Left lung (tissue), 14 donors: Measurements from ENCODE around the gene FUT6. TPM values are rescaled to one million over a fixed set of nuclear protein-coding genes. Genes with fewer than 3 reads are reported as not detected.
"Not testable (repeated sequence)": the region's sequence is repeated elsewhere in the genome, so short reads cannot be mapped to it uniquely, and the experiment has no call there.

ENCODE experiments used
- ATAC-seq: fragments of 200-7000 bp; cut with Tn5 transposase; one replicate; pipeline ENCODE4 v1.9.1; 2020; ENCODE audit warnings: moderate library complexity
- DNase-seq, 4 donors: peaks; one replicate each; pipeline ENCODE4 v3.0.0-alpha.2; 2013 to 2020
- H3K27ac ChIP-seq, 2 donors: fragments of 200-600 bp; sonication (generic) in 1 of 2; one replicate each; pipeline versions ENCODE4 v1.5.0 to v1.8.0; 2020 to 2021
- H3K27me3 ChIP-seq, 2 donors: fragments of 200-600 bp; sonication (generic) in 1 of 2; one replicate each; pipeline versions ENCODE4 v1.5.0 to v1.8.0; 2020 to 2021
- H3K36me3 ChIP-seq, 2 donors: fragments of 200-600 bp; sonication (generic) in 1 of 2; one replicate each; pipeline versions ENCODE4 v1.5.0 to v1.8.0; 2020 to 2021
- H3K4me1 ChIP-seq, 2 donors: fragments of 200-600 bp; one replicate each; pipeline ENCODE4 v1.8.0; 2021
- H3K4me3 ChIP-seq, 2 donors: fragments of 200-600 bp; sonication (generic) in 1 of 2; one replicate each; pipeline versions ENCODE4 v1.5.0 to v1.8.0; 2020 to 2021; ENCODE audit warnings: mild to moderate bottlenecking in 1 of 2
- H3K9me3 ChIP-seq, 2 donors: fragments of 200-600 bp; sonication (generic) in 1 of 2; one replicate each; pipeline versions ENCODE4 v1.5.0 to v1.8.0; 2020 to 2021
- CTCF ChIP-seq, 2 donors: fragments of 200-600 bp; sonication (generic) in 1 of 2; IDR thresholded peaks; one replicate each; pipeline versions ENCODE4 v1.5.0 to v1.8.0; 2021; ENCODE audit warnings: antibody characterized with exemption in 2 of 2
- intact Hi-C, 2 donors: fragments of 100-400 bp; cut with DNase I; formaldehyde crosslinking; loops; one replicate each; pipeline versions ENCODE4 v1.11.2 to v1.14.2; 2022
- long read RNA-seq, 12 donors: library from polyadenylated mRNA in 2 of 12; unstranded in 2 of 12; transcript quantifications; one replicate each; pipeline ENCODE4 v2.0.0 and lab custom pipeline, GENCODE V29; 2019 to 2026
- polyA plus RNA-seq, 6 donors: library from polyadenylated mRNA; unstranded; fragments of 120-200 nt; gene quantifications; one replicate each; pipeline ENCODE4 v1.2.1, GENCODE V29; 2013; ENCODE audit not compliant: insufficient read length in 6 of 6
- total RNA-seq, 2 donors: library from RNA; stranded (reverse); fragmentation: NEBNext Ultra II Directional; extraction: Animal tissue kit (Norgen Biotek cat#: 25700); gene quantifications; one replicate each; pipeline ENCODE4 v1.2.1, GENCODE V29; 2021
- donor health status: DM: no; HTN: yes; CAD: no.
- donor health status: DM: no; HTN: no; CAD: no.

The FUT6 gene, protein sequence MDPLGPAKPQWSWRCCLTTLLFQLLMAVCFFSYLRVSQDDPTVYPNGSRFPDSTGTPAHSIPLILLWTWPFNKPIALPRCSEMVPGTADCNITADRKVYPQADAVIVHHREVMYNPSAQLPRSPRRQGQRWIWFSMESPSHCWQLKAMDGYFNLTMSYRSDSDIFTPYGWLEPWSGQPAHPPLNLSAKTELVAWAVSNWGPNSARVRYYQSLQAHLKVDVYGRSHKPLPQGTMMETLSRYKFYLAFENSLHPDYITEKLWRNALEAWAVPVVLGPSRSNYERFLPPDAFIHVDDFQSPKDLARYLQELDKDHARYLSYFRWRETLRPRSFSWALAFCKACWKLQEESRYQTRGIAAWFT
- total RNA-seq (under 1 TPM; 0.32 to 0.73 TPM), polyA plus RNA-seq (under 1 TPM; 0.52 to 0.87 (median 0.70) TPM)
- long read RNA-seq, donor 1: 0 reads
- long read RNA-seq, donor 2: 0 reads
- long read RNA-seq, donor 3: 0 reads
- long read RNA-seq, donor 4: 0 reads
- long read RNA-seq, donor 5: 0 reads
- long read RNA-seq, donor 6: 0 reads
- long read RNA-seq, donor 7: 0 reads
- long read RNA-seq, donor 8, partial matches to known transcripts: 0 of 1 reads
- long read RNA-seq, donor 8, other reads (novel, unspliced or antisense): 0 of 1 reads
- long read RNA-seq, donor 9: 0 reads
- long read RNA-seq, donor 10: 0 reads
- long read RNA-seq, donor 11: 0 reads
- long read RNA-seq, donor 12: 0 reads

DNA sequence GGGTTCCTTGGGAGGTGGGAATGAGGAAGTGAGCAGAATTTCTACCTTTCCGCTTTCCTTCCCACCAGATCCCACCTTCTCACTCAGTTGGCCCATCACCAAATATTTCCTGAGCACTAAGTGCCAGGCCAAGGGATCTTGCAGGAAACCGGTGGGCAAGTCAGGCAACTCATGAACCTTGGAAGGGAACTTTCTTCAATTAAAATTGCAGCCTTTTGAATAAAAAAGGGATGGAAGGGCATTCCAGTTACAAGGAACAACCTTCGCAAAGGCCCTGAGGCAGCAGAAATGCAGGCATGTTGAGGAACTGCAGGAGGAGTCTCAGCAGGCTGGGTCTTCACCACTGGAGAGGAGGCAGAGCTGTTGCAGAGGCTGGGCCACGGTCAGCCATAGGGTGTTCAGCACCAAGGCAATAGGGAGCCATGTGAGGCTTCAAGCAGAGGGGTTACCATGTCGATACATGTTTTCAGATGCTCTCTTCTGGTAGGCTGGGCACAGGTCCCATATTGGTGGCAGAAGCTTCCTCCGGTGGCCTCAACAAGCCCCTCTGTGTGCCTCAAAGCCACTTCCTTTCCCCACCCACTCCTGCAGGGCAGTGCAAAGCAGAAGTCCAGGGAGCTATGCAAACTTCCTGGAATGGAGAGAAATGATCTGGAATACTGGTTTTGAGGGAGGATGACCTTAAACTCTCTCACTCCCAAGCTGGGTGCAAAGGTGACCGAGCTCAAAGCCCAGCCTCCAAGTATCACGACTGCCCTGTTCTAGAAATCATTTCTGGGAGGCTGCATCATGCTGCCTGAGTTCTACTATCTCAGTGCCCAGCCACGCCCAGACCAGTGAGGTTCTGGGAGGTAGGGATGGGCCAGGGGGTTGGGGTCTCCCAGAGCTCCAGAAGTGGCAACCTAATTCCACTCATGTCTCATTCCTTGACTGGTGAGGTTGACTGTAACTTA, at the start of gene FUT6:
FUT6 (minus strand) TSS at position 638 of the 953 bp plus-strand sequence. CDS start 7,135 bp downstream, outside the sequence.
- Histone ChIP-seq H3K27ac (no peak within 1 kb of the TSS), H3K9me3 (no peaks in the 10 kb centered on the region), H3K27me3 (peaks cover 0 to 15% of the 10 kb centered on the region in 2 donors), H3K36me3 (no peaks in the 10 kb centered on the region), H3K4me3 (no peak within 1 kb of the TSS), H3K4me1 (peaks cover 0 to 7% of the 10 kb centered on the region in 2 donors)
- TF ChIP-seq CTCF (IDR thresholded peaks at IDR 0.05): no peak
- DNase-seq (no peak), ATAC-seq (no peak)
- intact Hi-C loops: no loop called here

GRCh38 chr19:5884065-5884811, 44.7 kb upstream of the FUT6 start:
- H3K27ac ChIP-seq, H3K36me3 ChIP-seq, intact Hi-C loops, H3K4me3 ChIP-seq, H3K9me3 ChIP-seq, H3K4me1 ChIP-seq, DNase-seq, ATAC-seq: not testable (repeated sequence)
- H3K27me3 ChIP-seq: peaks cover 0 to 51% of the 10 kb centered on the region in 2 donors

DNA sequence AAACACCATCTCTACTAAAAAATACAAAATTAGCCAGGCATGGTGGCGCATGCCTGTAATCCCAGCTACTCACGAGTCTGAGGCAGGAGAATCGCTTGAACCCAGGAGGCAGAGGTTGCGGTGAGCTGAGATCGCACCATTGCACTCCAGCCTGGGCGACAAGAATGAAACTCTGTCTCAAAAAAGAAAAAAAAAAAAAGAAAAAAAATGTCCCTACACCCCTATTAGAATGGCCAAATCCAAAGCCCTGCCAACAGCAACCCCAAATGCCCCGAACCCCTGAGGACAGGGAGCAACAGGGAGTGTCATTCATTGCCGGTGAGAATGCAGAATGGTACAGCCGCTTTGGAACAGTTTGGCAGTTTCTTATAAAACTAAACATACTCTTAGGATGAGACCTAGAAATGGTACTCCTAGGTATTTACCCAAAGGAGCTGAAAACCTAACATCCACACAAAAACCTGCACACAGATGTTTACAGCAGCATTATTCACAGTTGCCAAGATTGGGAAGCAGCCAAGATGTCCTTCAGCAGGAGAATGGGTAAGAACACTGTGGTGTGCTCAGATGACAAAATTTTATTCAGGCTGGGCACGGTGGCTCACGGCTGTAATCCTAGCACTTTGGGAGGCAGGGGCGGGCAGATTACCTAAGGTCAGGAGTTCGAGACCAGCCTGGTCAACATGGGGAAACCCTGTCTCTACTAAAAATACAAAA, 43.8 kb upstream of the FUT6 start:
- H3K36me3 ChIP-seq, DNase-seq, H3K4me3 ChIP-seq, H3K4me1 ChIP-seq, H3K27ac ChIP-seq, H3K9me3 ChIP-seq, ATAC-seq, intact Hi-C loops: not testable (repeated sequence)
- H3K27me3 ChIP-seq: peaks cover 0 to 51% of the 10 kb centered on the region in 2 donors

DNA sequence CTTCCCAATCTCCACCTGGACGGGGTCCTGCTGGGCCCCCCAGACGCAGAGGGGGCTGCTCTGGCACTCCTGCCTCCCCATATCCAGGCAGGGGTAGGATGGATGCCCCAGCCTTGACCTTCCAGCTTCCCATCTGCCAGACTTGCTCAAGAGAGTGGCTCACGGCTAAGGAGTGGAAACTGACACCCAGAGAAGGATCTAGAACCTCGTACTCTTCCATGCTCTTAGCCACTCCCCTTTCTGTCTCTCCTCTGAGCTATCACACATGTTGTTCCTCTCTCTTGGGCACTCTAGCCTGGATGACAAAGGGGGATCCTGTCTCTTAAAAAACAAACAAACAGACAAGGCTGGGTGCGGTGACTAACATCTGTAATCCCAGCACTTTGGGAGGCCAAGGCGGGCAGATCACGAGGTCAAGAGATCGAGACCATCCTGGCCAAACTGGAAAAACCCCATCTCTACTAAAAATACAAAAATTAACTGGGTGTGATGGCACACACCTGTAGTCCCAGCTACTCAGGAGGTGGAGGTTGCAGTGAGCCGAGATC, 43.0 kb upstream of the FUT6 start:
- ATAC-seq: no peak
- no peaks in the 10 kb centered on the region for H3K9me3 ChIP-seq
- H3K4me3 ChIP-seq: no peak overlapping the region
- peaks cover 0 to 57% of the 10 kb centered on the region in 2 donors for H3K27me3 ChIP-seq
- intact Hi-C loops: no loop called here
- H3K27ac ChIP-seq: no peak overlapping the region
- H3K36me3 ChIP-seq: no peaks in the 10 kb centered on the region
- DNase-seq: no peak
- no peak for TF ChIP-seq CTCF (IDR thresholded peaks at IDR 0.05)
- H3K4me1 ChIP-seq: peaks cover 0 to 5% of the 10 kb centered on the region in 2 donors

- DNase-seq: no peak
- H3K27ac ChIP-seq: no peak overlapping the region
- no peak overlapping the region for H3K4me3 ChIP-seq
- peaks cover 0 to 5% of the 10 kb centered on the region in 2 donors for H3K4me1 ChIP-seq
- no peaks in the 10 kb centered on the region for H3K9me3 ChIP-seq
- no peak for ATAC-seq
- no peaks in the 10 kb centered on the region for H3K36me3 ChIP-seq
- TF ChIP-seq CTCF (IDR thresholded peaks at IDR 0.05): no peak
- peaks cover 0 to 60% of the 10 kb centered on the region in 2 donors for H3K27me3 ChIP-seq
- intact Hi-C loops: no loop called here
These were observed 42.2 kb upstream of the FUT6 start for GRCh38 chr19:5881543-5882299.
